Testis (tissue), 2 donors: ENCODE results near the gene SMTNL2.

ENCODE experiments used
- CTCF ChIP-seq, 3 experiments: fragments of 450-650 bp in 2 of 3; fragments of 200-600 bp in 1 of 3; sonication (generic) in 1 of 3; IDR thresholded peaks; one replicate each; pipeline ENCODE4 v1.5.1; 2016 to 2019; ENCODE audit warnings: antibody characterized with exemption in 3 of 3, mild to moderate bottlenecking in 2 of 3, moderate library complexity in 1 of 3
- POLR2A ChIP-seq: fragments of 450-650 bp; IDR thresholded peaks from one replicate; pipeline ENCODE4 v1.6.1; 2017; ENCODE audit warnings: antibody characterized with exemption, mild to moderate bottlenecking, moderate library complexity

- no peak for TF ChIP-seq CTCF (IDR thresholded peaks at IDR 0.05)
- no peak for TF ChIP-seq POLR2A
Measured at GRCh38 chr17:4591529-4591928, 7.2 kb downstream of the SMTNL2 start.
